ENCODE measurements around the gene CYB5A. TPM values are rescaled to one million over a fixed set of nuclear protein-coding genes. Genes with fewer than 3 reads are reported as not detected.

CYB5A gene
- total RNA-seq, 1 donor from 2014 or later: 36.8 TPM

DNA sequence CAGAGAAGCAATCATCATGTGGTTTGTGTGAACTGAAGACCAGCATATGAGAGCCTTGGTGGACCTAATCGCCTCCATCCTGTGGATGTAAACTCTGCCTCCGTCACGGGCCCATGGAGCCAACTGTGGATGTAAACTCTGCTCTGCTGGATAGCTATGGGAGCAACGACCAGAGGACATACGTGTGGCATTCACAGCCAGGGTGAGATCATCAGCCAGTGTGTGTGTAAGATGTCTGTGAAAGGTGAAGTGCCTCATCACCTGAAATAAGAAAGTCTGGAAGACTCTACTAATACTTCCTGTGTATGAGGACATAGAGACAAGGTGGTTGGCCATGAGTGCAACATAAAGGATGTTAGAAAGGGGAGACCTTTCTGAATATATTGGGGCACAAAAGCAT is 63.5 kb downstream of the CYB5A start:
- Mint-ChIP-seq H3K27me3 (ENCODE audit: low read depth) (peaks cover 3% of the 10 kb centered on the region), H3K9me3 (no peaks in the 10 kb centered on the region), H3K4me1 (ENCODE audit: low read depth) (no peaks in the 10 kb centered on the region), H3K27ac (no peak overlapping the region), H3K36me3 (ENCODE audit: low read depth) (no peaks in the 10 kb centered on the region), H3K4me3 (ENCODE audit: low read depth) (no peak overlapping the region)
- intact Hi-C loops (cut with micrococcal nuclease): no loop called here
- DNase-seq (ENCODE audit: low spot score): no peak

DNA sequence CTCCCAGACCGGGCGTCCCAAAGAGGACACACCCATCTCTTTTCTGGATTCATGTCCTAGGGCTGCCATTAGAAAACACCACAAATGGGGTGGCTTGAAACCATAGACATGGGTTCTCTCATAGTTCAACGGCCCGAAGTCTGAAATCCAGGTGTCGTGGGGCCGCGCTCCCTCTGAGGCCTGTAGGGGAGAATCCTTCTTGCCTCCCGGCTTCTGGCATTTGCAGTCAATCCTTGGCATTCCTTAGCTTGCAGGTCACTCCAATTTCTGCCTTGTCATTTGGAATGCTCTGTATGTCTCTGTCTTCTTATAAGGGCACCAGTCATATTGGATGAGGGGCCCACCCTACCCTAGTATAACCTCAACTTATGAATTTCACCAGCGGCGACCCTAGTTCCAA is 65.1 kb downstream of the CYB5A start:
- Mint-ChIP-seq H3K9me3 (no peaks in the 10 kb centered on the region), H3K27me3 (ENCODE audit: low read depth) (peaks cover 3% of the 10 kb centered on the region), H3K4me1 (ENCODE audit: low read depth) (no peaks in the 10 kb centered on the region), H3K36me3 (ENCODE audit: low read depth) (no peaks in the 10 kb centered on the region), H3K4me3 (ENCODE audit: low read depth) (no peak overlapping the region), H3K27ac (no peak overlapping the region)
- DNase-seq (ENCODE audit: low spot score): no peak
- intact Hi-C loops (cut with micrococcal nuclease): no loop called here

DNA sequence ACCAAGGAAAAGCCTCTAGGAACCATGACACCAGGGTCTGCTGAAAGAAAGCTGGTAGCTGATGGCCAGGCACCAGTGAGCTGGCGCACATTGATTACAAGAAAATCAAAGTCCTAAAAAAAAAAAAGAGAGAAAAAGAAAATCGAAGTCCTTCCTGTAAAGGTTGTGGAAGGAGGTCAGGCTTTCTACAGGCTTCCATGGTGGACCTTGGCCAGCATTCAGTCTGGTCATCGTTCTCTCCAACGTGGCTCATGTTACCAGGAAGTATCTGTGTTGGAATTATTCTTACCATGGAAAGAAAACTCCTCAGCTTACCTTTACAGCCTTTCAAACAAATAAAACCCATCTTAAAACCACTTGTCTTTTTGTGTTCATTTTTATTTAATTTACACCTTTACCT is 65.6 kb downstream of the CYB5A start:
- Mint-ChIP-seq H3K9me3 (no peaks in the 10 kb centered on the region), H3K27me3 (ENCODE audit: low read depth) (peaks cover 3% of the 10 kb centered on the region), H3K4me1 (ENCODE audit: low read depth) (no peaks in the 10 kb centered on the region), H3K36me3 (ENCODE audit: low read depth) (no peaks in the 10 kb centered on the region), H3K4me3 (ENCODE audit: low read depth) (no peak overlapping the region), H3K27ac (no peak overlapping the region)
- intact Hi-C loops (cut with micrococcal nuclease): no loop called here
- no peak for DNase-seq (ENCODE audit: low spot score)

DNA sequence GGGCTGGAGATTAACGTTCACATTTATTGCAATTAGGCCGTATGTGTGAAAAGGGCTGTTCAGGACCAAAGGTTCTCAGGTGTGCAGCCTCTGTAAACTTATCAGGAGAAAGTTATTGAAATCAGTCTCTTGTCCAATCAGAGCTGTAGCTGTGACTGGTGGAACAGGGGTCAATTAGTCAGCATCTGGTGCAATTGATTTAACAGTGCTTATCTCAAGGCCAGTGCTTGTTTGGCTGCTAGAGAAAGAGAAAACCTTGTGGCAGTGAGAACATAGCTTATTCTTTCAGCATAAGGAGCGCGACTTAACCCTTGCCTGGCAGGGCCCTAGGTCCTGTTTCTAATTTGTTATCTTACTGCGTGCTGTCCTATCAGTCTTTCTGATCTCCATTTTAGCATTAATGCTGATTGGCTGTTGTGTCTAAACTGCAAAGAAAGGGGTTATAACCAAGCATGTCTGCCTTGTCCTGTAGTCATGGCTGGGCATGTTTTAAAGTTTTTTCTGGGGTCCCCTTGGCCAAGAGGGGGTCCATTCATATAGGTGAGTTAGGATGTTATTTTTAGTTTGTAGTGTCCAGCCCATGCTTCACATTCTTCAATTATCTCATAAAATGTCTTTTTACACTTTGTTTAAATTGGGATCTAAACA is 66.4 kb downstream of the CYB5A start:
- intact Hi-C loops (cut with micrococcal nuclease): no loop called here
- Mint-ChIP-seq H3K27ac (no peak overlapping the region), H3K36me3 (ENCODE audit: low read depth) (no peaks in the 10 kb centered on the region), H3K27me3 (ENCODE audit: low read depth) (peaks cover 3% of the 10 kb centered on the region), H3K9me3 (no peaks in the 10 kb centered on the region), H3K4me3 (ENCODE audit: low read depth) (no peak overlapping the region), H3K4me1 (ENCODE audit: low read depth) (no peaks in the 10 kb centered on the region)
- DNase-seq (ENCODE audit: low spot score): no peak

DNA sequence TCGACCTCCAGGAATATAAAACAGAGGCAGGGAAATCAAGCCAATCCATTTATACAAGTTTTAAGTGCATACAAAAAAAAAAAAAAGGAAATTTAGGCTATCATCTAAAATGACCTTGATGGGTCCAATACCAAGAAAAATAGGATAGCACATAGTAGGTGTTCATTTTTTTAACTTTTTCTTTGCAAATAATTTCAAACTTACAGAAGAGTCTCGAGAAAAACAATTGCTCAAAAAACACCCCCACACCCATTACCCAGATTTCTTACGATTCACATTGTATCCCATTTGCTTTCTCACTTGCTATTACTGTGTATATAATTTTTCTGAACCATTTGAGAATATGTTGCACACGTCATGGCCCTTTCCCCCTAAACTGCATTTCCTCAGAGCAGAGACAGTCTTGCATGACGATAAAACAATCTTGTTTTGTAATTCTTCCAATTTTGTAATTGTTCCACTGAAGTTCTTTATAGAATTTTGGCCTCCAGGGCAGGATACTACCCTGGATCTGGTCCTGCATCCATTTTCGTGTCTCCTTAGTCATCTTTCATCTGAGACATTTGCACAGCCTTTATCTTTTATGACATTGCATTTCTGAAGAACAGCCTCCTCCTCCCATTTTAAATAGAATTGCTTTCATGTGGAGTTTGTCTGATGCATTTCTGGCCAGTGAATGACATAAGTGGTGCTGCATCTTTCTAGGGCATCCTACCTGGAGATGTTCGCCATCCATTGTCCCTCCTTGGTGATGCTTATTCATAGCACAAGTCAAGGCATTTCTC is 68.9 kb downstream of the CYB5A start:
- Mint-ChIP-seq H3K4me1 (ENCODE audit: low read depth) (no peaks in the 10 kb centered on the region), H3K9me3 (no peaks in the 10 kb centered on the region), H3K27ac (no peak overlapping the region), H3K4me3 (ENCODE audit: low read depth) (no peak overlapping the region), H3K36me3 (ENCODE audit: low read depth) (no peaks in the 10 kb centered on the region), H3K27me3 (ENCODE audit: low read depth) (peaks cover 3% of the 10 kb centered on the region)
- intact Hi-C loops (cut with micrococcal nuclease): no loop called here
- DNase-seq (ENCODE audit: low spot score): no peak

DNA sequence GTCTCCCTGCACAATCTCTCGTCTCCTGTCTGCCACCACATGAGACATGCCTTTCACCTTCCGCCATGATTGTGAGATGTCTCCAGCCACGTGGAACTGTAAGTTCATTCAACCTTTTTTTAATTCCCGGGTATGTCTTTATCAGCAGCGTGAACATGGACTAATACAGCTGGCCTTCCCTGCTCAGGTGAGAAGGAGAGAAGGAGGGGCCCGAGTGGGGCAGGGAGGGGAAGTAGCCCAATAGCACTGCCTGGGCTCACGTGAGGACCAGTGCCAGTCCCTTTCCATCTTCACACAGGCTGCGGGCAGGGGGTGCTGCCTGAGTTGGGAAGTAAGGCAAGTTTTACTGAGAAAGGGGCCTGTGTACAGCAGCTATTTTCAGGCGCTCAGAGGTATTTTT is 70.7 kb downstream of the CYB5A start:
- H3K9me3 Mint-ChIP-seq: no peaks in the 10 kb centered on the region
- H3K27ac Mint-ChIP-seq: no peak overlapping the region
- H3K4me1 Mint-ChIP-seq (ENCODE audit: low read depth): no peaks in the 10 kb centered on the region
- intact Hi-C loops (cut with micrococcal nuclease): no loop called here
- H3K27me3 Mint-ChIP-seq (ENCODE audit: low read depth): peaks cover 3% of the 10 kb centered on the region
- no peaks in the 10 kb centered on the region for H3K36me3 Mint-ChIP-seq (ENCODE audit: low read depth)
- no peak overlapping the region for H3K4me3 Mint-ChIP-seq (ENCODE audit: low read depth)
- DNase-seq (ENCODE audit: low spot score): no peak

DNA sequence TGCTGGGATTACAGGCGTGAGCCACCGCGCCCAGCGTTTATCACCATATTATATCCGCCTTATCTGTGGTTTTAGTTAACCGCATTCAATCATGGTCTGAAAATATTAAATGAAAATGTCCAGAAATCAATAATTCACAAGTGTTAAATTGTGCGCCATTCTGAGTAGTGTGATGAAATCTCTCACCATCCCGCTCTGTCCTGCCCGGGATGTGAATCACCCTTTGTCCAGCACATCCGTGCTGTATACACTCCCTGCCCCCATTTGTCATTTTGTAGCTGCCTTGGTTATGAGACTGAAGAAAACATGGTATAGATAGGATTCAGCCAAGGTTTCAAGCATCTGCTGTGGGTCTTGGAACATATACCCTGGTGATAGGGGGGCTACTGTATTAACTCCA is 72.7 kb downstream of the CYB5A start:
- Mint-ChIP-seq H3K9me3 (no peaks in the 10 kb centered on the region), H3K4me1 (ENCODE audit: low read depth) (no peaks in the 10 kb centered on the region), H3K27ac (no peak overlapping the region), H3K27me3 (ENCODE audit: low read depth) (peaks cover 1% of the 10 kb centered on the region), H3K4me3 (ENCODE audit: low read depth) (no peak overlapping the region), H3K36me3 (ENCODE audit: low read depth) (no peaks in the 10 kb centered on the region)
- no peak for DNase-seq (ENCODE audit: low spot score)
- intact Hi-C loops (cut with micrococcal nuclease): no loop called here

DNA sequence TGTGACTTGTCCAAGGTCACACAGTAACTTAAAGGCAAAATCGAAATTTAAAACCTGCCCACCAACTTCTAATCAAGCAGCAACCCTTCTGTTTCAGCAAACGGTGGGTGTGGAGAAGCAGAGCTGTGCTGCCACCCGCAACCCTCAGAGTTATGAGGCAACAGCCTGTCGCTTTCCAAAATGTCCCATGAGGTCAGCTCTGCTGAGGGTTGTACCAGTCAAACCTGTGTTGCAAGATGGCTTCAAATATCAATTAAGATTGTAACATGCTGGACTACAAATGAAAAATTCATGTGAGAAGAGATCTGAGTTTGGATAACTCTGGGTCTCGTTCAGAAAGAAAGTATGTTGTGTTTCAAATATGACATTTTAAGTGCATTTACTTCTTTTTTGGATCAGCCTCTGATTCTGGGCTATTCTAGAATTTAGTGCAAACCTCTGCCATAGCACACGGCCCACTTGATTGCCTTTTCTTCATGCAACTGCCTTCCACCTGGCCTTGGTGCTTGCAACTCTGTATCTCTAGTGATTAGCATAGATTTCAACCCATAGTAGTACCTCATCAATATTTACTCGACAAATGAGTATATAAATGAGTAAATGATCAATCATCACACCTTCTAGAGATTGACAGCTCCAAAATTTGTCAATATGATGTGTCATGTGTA is 74.2 kb downstream of the CYB5A start:
- H3K4me1 Mint-ChIP-seq (ENCODE audit: low read depth): no peaks in the 10 kb centered on the region
- no peak overlapping the region for H3K4me3 Mint-ChIP-seq (ENCODE audit: low read depth)
- intact Hi-C loops (cut with micrococcal nuclease): no loop called here
- no peak overlapping the region for H3K27ac Mint-ChIP-seq
- peaks cover 1% of the 10 kb centered on the region for H3K27me3 Mint-ChIP-seq (ENCODE audit: low read depth)
- no peaks in the 10 kb centered on the region for H3K9me3 Mint-ChIP-seq
- no peak for DNase-seq (ENCODE audit: low spot score)
- H3K36me3 Mint-ChIP-seq (ENCODE audit: low read depth): no peaks in the 10 kb centered on the region

DNA sequence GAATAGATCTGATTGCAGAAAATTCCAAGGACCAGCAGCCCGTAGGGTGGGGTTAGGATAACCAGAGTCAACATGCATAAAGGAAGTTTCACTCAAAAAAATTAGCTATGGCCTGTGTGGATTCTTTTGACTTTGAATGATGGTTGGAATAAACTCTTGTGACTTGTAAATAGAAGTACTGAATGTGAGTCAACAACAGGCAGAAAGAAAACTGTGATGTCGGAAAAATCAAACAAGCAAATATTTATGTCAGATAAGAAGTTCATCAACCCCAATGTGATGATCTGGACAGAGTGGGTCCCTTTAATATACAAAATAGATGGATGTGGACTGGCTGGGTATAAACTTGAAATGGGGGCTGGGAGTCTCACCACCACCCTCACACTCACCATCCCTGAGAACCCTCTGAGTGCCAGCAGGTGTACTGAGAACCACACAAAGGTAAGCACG is 75.1 kb downstream of the CYB5A start:
- intact Hi-C loops (cut with micrococcal nuclease): no loop called here
- H3K9me3 Mint-ChIP-seq: no peaks in the 10 kb centered on the region
- DNase-seq (ENCODE audit: low spot score): no peak
- H3K4me3 Mint-ChIP-seq (ENCODE audit: low read depth): no peak overlapping the region
- peaks cover 1% of the 10 kb centered on the region for H3K27me3 Mint-ChIP-seq (ENCODE audit: low read depth)
- H3K4me1 Mint-ChIP-seq (ENCODE audit: low read depth): no peaks in the 10 kb centered on the region
- no peak overlapping the region for H3K27ac Mint-ChIP-seq
- H3K36me3 Mint-ChIP-seq (ENCODE audit: low read depth): no peaks in the 10 kb centered on the region

DNA sequence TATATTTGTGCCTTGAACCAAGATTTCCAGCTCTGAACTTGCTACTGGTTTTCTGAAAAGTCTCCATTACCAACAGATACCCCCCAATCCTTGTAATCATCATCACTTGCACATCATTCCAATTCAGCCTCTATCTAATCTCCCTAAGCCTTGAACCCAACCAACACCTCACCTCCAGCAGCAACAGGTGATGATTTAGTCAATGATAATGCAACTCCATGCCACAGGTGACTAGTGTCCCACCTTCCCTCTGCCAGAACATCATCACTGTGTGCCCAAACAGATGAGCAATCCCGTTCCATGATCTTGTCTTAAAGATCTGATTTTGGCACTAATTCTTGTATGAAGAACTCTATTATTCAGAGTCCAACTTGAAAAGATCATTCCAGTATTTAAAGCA is 75.9 kb downstream of the CYB5A start:
- DNase-seq (ENCODE audit: low spot score): no peak
- no peaks in the 10 kb centered on the region for H3K4me1 Mint-ChIP-seq (ENCODE audit: low read depth)
- no peak overlapping the region for H3K27ac Mint-ChIP-seq
- no peaks in the 10 kb centered on the region for H3K9me3 Mint-ChIP-seq
- no peak overlapping the region for H3K4me3 Mint-ChIP-seq (ENCODE audit: low read depth)
- H3K36me3 Mint-ChIP-seq (ENCODE audit: low read depth): no peaks in the 10 kb centered on the region
- intact Hi-C loops (cut with micrococcal nuclease): no loop called here
- H3K27me3 Mint-ChIP-seq (ENCODE audit: low read depth): peaks cover 3% of the 10 kb centered on the region

DNA sequence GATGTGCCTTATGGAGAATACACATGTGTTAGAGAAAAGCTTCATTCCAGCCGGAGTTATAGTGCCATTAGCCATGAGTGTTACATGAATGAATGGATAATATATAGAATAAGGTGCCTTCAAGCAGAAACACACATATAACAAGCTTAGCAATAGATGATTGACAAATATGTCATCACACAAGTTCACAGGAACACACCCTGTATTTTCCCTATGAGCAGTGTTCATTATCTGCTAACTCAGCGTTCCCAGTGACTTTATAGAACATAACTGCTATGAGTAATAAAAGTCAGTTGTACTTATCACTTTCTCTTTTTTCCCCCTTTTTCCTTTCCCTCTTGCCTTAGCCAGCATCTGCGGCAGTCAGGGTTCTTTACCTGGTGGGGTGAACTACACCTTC is 78.3 kb downstream of the CYB5A start:
- Mint-ChIP-seq H3K27me3 (ENCODE audit: low read depth) (peaks cover 5% of the 10 kb centered on the region), H3K4me1 (ENCODE audit: low read depth) (no peaks in the 10 kb centered on the region), H3K36me3 (ENCODE audit: low read depth) (no peaks in the 10 kb centered on the region), H3K27ac (no peak overlapping the region), H3K9me3 (no peaks in the 10 kb centered on the region), H3K4me3 (ENCODE audit: low read depth) (no peak overlapping the region)
- DNase-seq (ENCODE audit: low spot score): no peak
- intact Hi-C loops (cut with micrococcal nuclease): no loop called here

DNA sequence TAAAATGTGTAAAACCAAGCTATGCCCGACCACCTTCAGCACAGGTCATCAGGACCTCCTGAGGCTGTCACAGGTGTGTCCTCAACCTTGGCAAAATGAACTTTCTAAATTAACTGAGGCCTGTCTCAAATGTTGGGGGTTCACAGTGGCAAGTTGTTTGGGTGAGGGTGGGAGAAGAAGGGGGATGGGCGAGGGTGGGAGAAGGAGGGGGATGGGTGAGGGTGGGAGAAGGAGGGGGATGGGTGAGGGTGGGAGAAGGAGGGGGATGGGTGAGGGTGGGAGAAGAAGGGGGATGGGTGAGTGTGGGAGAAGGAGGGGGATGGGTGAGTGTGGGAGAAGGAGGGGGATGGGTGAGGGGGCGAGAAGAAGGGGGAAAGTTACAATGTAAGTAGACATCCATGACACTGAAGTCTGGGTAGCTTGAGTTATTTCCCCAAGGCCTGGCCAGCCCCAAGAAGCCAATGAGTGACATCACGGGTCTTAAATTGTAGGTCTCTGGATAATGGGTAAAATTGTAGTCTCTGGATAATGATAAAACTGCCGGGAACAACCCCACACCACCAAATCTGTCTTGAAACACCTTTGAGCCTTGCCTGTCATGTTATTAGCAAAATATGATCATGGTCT is 87.1 kb downstream of the CYB5A start:
- Mint-ChIP-seq H3K36me3 (ENCODE audit: low read depth) (no peaks in the 10 kb centered on the region), H3K4me1 (ENCODE audit: low read depth) (no peaks in the 10 kb centered on the region), H3K4me3 (ENCODE audit: low read depth) (no peak overlapping the region), H3K27ac (no peak overlapping the region), H3K9me3 (no peaks in the 10 kb centered on the region), H3K27me3 (ENCODE audit: low read depth) (peaks cover 1% of the 10 kb centered on the region)
- intact Hi-C loops (cut with micrococcal nuclease): no loop called here
- no peak for DNase-seq (ENCODE audit: low spot score)

DNA sequence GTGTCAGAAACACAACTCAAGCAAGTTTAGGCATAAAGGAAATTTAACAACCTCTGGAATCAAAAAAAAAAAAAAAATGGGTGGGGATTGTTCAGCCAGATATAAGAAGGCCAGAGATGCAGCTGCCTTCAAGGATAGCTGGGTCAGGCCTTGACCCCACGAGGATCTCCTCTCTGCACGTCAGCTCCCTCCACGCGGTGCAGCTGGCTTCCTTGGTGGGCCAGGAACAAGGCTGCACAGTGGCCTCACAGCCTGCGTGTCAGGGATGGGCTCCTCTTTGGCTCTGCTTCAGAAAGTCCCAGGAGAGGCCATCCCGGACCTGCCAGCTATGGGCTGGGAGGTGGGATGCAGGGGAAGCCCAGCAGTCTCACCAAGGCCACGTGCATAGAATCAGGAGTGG is 88.0 kb downstream of the CYB5A start:
- Mint-ChIP-seq H3K27me3 (ENCODE audit: low read depth) (peaks cover 1% of the 10 kb centered on the region), H3K4me1 (ENCODE audit: low read depth) (no peaks in the 10 kb centered on the region), H3K4me3 (ENCODE audit: low read depth) (no peak overlapping the region), H3K27ac (no peak overlapping the region), H3K9me3 (no peaks in the 10 kb centered on the region), H3K36me3 (ENCODE audit: low read depth) (no peaks in the 10 kb centered on the region)
- intact Hi-C loops (cut with micrococcal nuclease): no loop called here
- no peak for DNase-seq (ENCODE audit: low spot score)

All from activated T-helper 2 cell treated with anti-CD3 and anti-CD28 coated beads, Interferon-gamma antibody, Interleukin-2, Interleukin-4, amounts not matched to agents 10 μg/mL and 5 μg/mL and 100 μg/mL, durations not matched to agents 14 hours and 24 hours and 36 hours (primary cell).